ENCODE measurements around the gene NATD1. TPM values are rescaled to one million over a fixed set of nuclear protein-coding genes. Genes with fewer than 3 reads are reported as not detected.

Gene NATD1
- total and polyA plus RNA-seq, 10 of the 15 experiments (the other 5 are each of a cell fraction or from before 2014, with no cell fraction given), result 0.02 to 0.33 (median 0.15) TPM

- FAIRE-seq, result no peak
- SMC1A ChIA-PET (ENCODE audit: uncharacterized antibody, unreplicated experiment), result no interaction called here
- POLR2A ChIA-PET, result interaction anchor here (0.9 kb wide), 1 partner anchor 19 kb away, joined by 3 read pairs; no protein-coding TSS in a partner anchor
- Histone ChIP-seq H2AFZ (ENCODE audit: control insufficient read depth, low read depth, low read length) (no peak overlapping the region), H3K4me1 (ENCODE audit: control insufficient read depth, insufficient read depth, low read length) (peaks cover 7% of the 10 kb centered on the region), H3K36me3 (ENCODE audit: control insufficient read depth in 2 of 2, insufficient read depth in 2 of 2, low read length in 1 of 2) (no peaks in the 10 kb centered on the region), H4K20me1 (ENCODE audit: control insufficient read depth, insufficient read depth) (no peaks in the 10 kb centered on the region), H3K79me2 (ENCODE audit: control insufficient read depth, insufficient read depth, low read length) (no peaks in the 10 kb centered on the region), H3K9ac (ENCODE audit: control insufficient read depth, insufficient read depth, low read length) (no peak overlapping the region), H3K27me3 (replicated peaks in 1 of 2; ENCODE audit: control insufficient read depth in 2 of 2, insufficient read depth in 2 of 2, low read length in 1 of 2) (no peaks in the 10 kb centered on the region), H3K4me3 (no peak overlapping the region), H3K27ac (ENCODE audit: control insufficient read depth, insufficient read depth) (no peak overlapping the region), H3K9me3 (replicated peaks; ENCODE audit: control insufficient read depth, insufficient read depth, low read length) (no peaks in the 10 kb centered on the region), H3K4me2 (ENCODE audit: control insufficient read depth, insufficient read depth) (no peak overlapping the region)
- RAD21 ChIA-PET (ENCODE audit: unreplicated experiment), result no interaction called here
- no peak for ATAC-seq
- no TSS peak for BruUV-seq (replicated peaks)
- TF ChIP-seq ZBTB40 (IDR thresholded peaks at IDR 0.05; ENCODE audit: borderline replicate concordance), result no peak
- no peak for TF ChIP-seq JUNB (IDR thresholded peaks at IDR 0.05)
- TF ChIP-seq STAT1 (conservative IDR thresholded peaks at IDR 0.05), result no peak
- TF ChIP-seq FOXK2 (IDR thresholded peaks at IDR 0.05), result no peak
- no peak for TF ChIP-seq LARP7 (IDR thresholded peaks at IDR 0.05)
- TF ChIP-seq, protein P1, sequence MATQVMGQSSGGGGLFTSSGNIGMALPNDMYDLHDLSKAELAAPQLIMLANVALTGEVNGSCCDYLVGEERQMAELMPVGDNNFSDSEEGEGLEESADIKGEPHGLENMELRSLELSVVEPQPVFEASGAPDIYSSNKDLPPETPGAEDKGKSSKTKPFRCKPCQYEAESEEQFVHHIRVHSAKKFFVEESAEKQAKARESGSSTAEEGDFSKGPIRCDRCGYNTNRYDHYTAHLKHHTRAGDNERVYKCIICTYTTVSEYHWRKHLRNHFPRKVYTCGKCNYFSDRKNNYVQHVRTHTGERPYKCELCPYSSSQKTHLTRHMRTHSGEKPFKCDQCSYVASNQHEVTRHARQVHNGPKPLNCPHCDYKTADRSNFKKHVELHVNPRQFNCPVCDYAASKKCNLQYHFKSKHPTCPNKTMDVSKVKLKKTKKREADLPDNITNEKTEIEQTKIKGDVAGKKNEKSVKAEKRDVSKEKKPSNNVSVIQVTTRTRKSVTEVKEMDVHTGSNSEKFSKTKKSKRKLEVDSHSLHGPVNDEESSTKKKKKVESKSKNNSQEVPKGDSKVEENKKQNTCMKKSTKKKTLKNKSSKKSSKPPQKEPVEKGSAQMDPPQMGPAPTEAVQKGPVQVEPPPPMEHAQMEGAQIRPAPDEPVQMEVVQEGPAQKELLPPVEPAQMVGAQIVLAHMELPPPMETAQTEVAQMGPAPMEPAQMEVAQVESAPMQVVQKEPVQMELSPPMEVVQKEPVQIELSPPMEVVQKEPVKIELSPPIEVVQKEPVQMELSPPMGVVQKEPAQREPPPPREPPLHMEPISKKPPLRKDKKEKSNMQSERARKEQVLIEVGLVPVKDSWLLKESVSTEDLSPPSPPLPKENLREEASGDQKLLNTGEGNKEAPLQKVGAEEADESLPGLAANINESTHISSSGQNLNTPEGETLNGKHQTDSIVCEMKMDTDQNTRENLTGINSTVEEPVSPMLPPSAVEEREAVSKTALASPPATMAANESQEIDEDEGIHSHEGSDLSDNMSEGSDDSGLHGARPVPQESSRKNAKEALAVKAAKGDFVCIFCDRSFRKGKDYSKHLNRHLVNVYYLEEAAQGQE (IDR thresholded peaks at IDR 0.05; ENCODE audit: low read depth, low read length), result no peak
- TF ChIP-seq HDAC2 (IDR thresholded peaks at IDR 0.05), result no peak
- TF ChIP-seq, protein P2, sequence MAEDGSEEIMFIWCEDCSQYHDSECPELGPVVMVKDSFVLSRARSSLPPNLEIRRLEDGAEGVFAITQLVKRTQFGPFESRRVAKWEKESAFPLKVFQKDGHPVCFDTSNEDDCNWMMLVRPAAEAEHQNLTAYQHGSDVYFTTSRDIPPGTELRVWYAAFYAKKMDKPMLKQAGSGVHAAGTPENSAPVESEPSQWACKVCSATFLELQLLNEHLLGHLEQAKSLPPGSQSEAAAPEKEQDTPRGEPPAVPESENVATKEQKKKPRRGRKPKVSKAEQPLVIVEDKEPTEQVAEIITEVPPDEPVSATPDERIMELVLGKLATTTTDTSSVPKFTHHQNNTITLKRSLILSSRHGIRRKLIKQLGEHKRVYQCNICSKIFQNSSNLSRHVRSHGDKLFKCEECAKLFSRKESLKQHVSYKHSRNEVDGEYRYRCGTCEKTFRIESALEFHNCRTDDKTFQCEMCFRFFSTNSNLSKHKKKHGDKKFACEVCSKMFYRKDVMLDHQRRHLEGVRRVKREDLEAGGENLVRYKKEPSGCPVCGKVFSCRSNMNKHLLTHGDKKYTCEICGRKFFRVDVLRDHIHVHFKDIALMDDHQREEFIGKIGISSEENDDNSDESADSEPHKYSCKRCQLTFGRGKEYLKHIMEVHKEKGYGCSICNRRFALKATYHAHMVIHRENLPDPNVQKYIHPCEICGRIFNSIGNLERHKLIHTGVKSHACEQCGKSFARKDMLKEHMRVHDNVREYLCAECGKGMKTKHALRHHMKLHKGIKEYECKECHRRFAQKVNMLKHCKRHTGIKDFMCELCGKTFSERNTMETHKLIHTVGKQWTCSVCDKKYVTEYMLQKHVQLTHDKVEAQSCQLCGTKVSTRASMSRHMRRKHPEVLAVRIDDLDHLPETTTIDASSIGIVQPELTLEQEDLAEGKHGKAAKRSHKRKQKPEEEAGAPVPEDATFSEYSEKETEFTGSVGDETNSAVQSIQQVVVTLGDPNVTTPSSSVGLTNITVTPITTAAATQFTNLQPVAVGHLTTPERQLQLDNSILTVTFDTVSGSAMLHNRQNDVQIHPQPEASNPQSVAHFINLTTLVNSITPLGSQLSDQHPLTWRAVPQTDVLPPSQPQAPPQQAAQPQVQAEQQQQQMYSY (CRISPR knock-in tag; IDR thresholded peaks at IDR 0.05), result no peak
- TF ChIP-seq CREM (IDR thresholded peaks at IDR 0.05; ENCODE audit: low read depth), result no peak
- CTCF ChIA-PET, result interaction anchor here (2.5 kb wide), 1 partner anchor 10 kb away, joined by 7 read pairs; no protein-coding TSS in a partner anchor
- intact Hi-C loops (cut with micrococcal nuclease; ENCODE audit: unreplicated experiment) (no loop called here), in situ Hi-C loops (cut with MboI) (no loop called here)
- no peak for DNase-seq (ENCODE audit: low read depth, low spot score)
- WGBS (ENCODE audit: insufficient coverage, insufficient replicate concordance, low lambda C conversion rate, missing lambda C conversion rate), result 63% methylated on average over 8 of the region's 8 CpGs
Observed at GRCh38 chr17:21269394-21269793, 16.2 kb upstream of the NATD1 start.
